GM10248 (cell line): ENCODE results near the gene MAPK8IP3.

Experiments used
- CTCF ChIA-PET: fragments of 300-600 bp; sonication (Branson Sonifier 250); formaldehyde crosslinking; extraction: SDS; loops from one replicate; lab custom pipeline; 2021; ENCODE audit warnings: antibody characterized with exemption; lab: Yijun Ruan, JAX
- POLR2A ChIA-PET: fragments of 350-650 bp; sonication (Branson Sonifier 250); formaldehyde crosslinking; extraction: SDS; loops from one replicate; lab custom pipeline; 2020; ENCODE audit warnings: antibody characterized with exemption; lab: Yijun Ruan, JAX
- DNase-seq: peaks from one replicate; pipeline ENCODE4 v3.0.0; 2012; ENCODE audit errors: extremely low spot score
- TF ChIP-seq, protein P1 (sequence below): IDR thresholded peaks from 2 replicates; pipeline ENCODE4 v1.5.1; 2012; ENCODE audit warnings: mild to moderate bottlenecking, low read depth; ENCODE audit errors: extremely low read depth, missing control alignments, control extremely low read depth

Gene MAPK8IP3

DNA sequence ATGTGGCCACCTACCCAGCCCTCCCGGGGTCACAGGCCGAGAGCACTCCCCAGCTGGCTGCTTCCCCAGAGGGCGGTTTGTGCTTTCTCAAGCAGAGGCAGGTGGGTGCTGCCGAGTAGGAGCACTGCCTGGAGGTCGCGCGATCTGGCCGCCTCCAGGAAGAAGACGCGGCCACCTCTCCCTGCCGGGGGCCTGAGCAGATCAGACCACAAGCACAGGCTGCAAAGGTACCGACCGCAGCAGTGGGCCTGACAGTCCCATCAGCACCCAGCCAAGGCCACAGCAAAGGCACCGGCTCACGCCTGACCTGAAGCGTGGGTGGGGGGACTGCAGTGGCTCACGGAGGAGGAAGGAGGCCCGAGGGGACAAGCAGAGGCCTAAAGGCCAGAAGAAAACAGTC, 102.7 kb downstream of the MAPK8IP3 start:
- CTCF ChIA-PET, result no interaction called here
- no peak for DNase-seq
- TF ChIP-seq, protein P1, sequence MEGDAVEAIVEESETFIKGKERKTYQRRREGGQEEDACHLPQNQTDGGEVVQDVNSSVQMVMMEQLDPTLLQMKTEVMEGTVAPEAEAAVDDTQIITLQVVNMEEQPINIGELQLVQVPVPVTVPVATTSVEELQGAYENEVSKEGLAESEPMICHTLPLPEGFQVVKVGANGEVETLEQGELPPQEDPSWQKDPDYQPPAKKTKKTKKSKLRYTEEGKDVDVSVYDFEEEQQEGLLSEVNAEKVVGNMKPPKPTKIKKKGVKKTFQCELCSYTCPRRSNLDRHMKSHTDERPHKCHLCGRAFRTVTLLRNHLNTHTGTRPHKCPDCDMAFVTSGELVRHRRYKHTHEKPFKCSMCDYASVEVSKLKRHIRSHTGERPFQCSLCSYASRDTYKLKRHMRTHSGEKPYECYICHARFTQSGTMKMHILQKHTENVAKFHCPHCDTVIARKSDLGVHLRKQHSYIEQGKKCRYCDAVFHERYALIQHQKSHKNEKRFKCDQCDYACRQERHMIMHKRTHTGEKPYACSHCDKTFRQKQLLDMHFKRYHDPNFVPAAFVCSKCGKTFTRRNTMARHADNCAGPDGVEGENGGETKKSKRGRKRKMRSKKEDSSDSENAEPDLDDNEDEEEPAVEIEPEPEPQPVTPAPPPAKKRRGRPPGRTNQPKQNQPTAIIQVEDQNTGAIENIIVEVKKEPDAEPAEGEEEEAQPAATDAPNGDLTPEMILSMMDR, result no peak
- POLR2A ChIA-PET, result no interaction called here

DNA sequence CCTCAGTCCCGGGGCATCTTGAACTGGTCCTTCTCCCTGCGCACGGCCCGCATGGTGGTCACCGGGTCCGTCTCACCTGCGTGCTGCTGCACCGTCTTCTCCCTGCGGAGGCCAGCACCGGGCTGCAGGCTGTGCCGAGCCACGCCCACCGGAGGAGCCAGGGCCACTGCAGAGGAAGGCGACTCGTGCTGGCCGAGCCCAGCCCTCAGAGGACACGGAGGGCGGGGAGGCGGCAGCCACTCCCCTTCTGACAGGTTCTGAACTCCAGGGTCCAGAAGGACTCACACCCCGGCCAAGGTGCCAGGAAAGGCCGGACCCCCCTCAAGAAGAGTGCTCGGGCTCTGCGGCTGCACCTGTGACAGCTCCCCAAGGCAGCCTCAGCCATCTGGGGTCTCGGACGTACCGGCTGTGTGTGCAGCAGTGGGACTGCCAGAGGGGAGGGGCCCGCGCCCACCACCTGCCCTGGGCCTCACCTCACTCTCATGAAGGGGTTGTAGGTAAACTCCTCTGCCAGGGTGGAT, 103.3 kb downstream of the MAPK8IP3 start:
- ChIA-PET POLR2A (no interaction called here), CTCF (no interaction called here)
- DNase-seq, result no peak
- TF ChIP-seq, protein P1, result no peak

DNA sequence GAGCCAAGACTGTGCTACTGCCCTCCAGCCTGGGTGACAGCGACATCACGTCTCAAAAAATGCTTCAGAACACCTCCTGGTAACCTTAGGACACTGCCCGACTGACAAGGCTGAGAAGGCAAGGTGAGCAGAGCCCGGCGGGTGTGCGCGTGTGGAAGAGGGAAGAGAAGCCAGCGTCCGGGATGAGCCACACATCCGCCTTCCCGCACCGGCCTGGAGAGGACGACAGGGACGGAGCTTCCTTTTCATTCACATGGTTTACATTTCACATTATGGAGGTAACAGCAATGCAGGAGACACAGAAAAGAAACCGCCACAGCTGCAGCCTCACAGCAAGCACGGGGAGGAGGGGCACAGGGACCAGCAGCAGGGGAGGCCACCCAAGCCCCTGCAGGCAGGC, 104.1 kb downstream of the MAPK8IP3 start:
- no peak for DNase-seq
- ChIA-PET CTCF (interaction anchor here (1.2 kb wide), 1 partner anchor 28 kb away, joined by 5 read pairs; the partner anchor contains the start of genes NUBP2 and SPSB3), POLR2A (no interaction called here)
- TF ChIP-seq, protein P1, result no peak

DNA sequence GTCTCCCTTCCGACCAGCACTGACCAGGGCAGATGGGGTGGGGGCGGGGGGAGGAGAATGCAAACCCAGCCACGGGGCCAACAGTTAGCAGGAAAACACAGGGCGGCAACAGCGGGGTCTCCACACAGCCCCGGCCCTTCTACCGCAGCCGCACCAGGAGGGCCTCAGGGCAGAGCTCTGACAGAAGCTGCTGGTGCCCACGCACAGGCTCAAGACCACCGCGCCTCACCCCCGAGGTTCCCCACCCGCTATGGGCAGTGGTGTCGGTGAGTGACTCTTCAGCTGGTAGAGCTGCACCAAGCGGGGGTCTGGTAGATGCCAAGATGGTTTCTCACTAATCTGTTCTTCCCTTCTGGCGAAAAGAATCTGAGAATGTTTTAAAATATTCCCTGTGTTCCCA, 104.5 kb downstream of the MAPK8IP3 start:
- DNase-seq, result no peak
- TF ChIP-seq, protein P1, result no peak
- ChIA-PET POLR2A (no interaction called here), CTCF (interaction anchor here (0.7 to 1.2 kb wide), 3 partner anchors 10 to 28 kb away, joined by 3 to 5 read pairs (median 4); partner anchors contain the start of genes NUBP2 and SPSB3)

DNA sequence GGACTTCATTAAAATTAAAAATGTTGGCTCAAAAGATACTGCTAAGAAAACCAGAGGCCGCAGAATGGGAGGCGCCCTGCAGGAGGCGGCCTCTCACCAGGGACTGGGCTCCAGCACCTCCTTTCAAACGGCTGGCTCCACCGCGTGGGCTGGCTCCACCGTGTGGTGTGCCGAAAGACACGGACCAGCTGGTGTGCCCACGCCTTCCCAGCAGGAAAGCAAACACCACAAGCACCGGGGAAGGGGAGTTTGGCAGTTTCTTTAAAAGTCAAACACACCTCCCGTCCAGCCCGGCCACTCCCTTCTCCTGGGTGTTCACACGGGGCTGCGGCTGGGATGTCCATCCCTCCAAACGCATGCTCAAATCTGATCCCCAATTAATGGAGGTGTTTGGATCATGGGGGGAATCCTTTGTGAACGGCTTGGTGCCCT, 106.8 kb downstream of the MAPK8IP3 start:
- DNase-seq, result no peak
- ChIA-PET POLR2A (no interaction called here), CTCF (no interaction called here)
- TF ChIP-seq, protein P1, result peak; percentile 42

DNA sequence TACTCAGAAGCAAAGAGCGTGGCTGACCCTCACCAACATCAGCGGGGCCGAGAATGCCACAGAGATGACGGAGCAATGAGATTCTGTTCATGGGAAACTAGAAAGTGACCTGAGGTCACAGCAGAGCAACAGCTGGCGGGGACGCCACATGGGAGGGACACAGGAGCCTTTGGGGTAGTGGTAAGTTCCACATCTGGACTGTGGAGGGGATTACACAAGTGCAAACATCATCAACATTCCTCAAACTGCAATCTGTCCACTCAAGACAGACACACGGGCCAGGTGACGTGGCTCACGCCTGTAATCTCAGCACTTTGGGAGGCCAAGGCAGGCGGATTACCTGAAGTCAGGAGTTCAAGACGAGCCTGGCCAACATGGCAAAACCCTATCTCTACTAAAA, 109.5 kb downstream of the MAPK8IP3 start:
- TF ChIP-seq, protein P1, result no peak
- POLR2A ChIA-PET, result no interaction called here
- no peak for DNase-seq
- CTCF ChIA-PET, result no interaction called here
